ENCODE measurements around the gene ENPEP. TPM values are rescaled to one million over a fixed set of nuclear protein-coding genes. Genes with fewer than 3 reads are reported as not detected.

The ENPEP gene
- total RNA-seq, 1 experiment from 2014 or later = 0.33 TPM

- TF ChIP-seq, protein P1, sequence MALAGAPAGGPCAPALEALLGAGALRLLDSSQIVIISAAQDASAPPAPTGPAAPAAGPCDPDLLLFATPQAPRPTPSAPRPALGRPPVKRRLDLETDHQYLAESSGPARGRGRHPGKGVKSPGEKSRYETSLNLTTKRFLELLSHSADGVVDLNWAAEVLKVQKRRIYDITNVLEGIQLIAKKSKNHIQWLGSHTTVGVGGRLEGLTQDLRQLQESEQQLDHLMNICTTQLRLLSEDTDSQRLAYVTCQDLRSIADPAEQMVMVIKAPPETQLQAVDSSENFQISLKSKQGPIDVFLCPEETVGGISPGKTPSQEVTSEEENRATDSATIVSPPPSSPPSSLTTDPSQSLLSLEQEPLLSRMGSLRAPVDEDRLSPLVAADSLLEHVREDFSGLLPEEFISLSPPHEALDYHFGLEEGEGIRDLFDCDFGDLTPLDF (CRISPR knock-in tag; IDR thresholded peaks at IDR 0.05) = no peak
- no peak for TF ChIP-seq CREB1 (CRISPR knock-in tag; IDR thresholded peaks at IDR 0.05)
Observed at GRCh38 chr4:110610940-110611831, 135.2 kb downstream of the ENPEP start (continued).

- Mint-ChIP-seq H3K4me3 (peak overlapping the region; percentile 92), H3K36me3 (peaks cover 2% of the 10 kb centered on the region), H3K9me3 (no peaks in the 10 kb centered on the region), H3K27me3 (ENCODE audit: low read depth) (peaks cover 94% of the 10 kb centered on the region), H3K27ac (no peak overlapping the region), H3K4me1 (peaks cover 64% of the 10 kb centered on the region)
- no peak for ATAC-seq
- no peak for DNase-seq (ENCODE audit: low spot score)
- CTCF ChIA-PET = interaction anchor here (1.0 to 1.2 kb wide), 2 partner anchors 19 to 27 kb away, joined by 3 read pairs; no protein-coding TSS in a partner anchor
- TF ChIP-seq ZNF423 (CRISPR knock-in tag; IDR thresholded peaks at IDR 0.05) (no peak), NFYB (CRISPR knock-in tag; conservative IDR thresholded peaks at IDR 0.05; ENCODE audit: low read depth) (no peak), PRDM15 (CRISPR knock-in tag; IDR thresholded peaks at IDR 0.05) (peak; percentile 79), ELF4 (CRISPR knock-in tag; IDR thresholded peaks at IDR 0.05; ENCODE audit: low read depth) (no peak)
- TF ChIP-seq, protein P2, sequence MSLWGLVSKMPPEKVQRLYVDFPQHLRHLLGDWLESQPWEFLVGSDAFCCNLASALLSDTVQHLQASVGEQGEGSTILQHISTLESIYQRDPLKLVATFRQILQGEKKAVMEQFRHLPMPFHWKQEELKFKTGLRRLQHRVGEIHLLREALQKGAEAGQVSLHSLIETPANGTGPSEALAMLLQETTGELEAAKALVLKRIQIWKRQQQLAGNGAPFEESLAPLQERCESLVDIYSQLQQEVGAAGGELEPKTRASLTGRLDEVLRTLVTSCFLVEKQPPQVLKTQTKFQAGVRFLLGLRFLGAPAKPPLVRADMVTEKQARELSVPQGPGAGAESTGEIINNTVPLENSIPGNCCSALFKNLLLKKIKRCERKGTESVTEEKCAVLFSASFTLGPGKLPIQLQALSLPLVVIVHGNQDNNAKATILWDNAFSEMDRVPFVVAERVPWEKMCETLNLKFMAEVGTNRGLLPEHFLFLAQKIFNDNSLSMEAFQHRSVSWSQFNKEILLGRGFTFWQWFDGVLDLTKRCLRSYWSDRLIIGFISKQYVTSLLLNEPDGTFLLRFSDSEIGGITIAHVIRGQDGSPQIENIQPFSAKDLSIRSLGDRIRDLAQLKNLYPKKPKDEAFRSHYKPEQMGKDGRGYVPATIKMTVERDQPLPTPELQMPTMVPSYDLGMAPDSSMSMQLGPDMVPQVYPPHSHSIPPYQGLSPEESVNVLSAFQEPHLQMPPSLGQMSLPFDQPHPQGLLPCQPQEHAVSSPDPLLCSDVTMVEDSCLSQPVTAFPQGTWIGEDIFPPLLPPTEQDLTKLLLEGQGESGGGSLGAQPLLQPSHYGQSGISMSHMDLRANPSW (CRISPR knock-in tag; conservative IDR thresholded peaks at IDR 0.05; ENCODE audit: low read depth) = no peak
- POLR2A ChIA-PET = no interaction called here
Observed at GRCh38 chr4:110611968-110612447, 136.1 kb downstream of the ENPEP start.

DNA sequence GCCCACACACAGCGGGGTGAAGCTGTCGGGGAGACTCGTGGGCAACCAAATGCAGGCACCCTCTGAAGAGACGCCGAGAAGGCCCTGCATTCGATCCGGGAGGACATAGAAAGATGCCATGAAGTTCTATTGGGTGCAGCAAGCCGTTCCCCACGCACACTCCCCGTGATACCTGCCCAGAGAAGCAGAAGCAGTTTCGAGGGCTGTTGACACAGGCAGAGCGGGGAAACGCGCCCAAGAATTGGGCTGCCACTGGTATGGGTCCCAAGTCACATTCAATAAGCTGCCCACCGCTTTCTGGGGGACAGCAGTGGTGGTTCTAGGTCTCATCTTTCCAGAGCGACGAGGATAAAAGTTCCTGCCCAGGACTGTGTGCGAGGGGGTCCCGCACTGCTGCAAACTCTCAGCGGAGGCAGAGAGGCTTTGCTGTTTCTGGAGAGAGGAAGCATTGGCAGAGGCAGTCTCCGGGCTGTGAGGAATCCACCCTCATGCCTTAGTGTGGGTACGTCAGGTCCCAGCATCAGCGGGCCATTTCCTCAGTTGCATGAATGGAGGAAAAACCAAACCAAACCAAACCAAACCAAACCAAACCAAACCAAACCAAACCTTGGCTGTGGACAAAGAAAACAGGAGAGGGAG is 136.8 kb downstream of the ENPEP start:
- DNase-seq (ENCODE audit: low spot score) (no peak), ATAC-seq (no peak)
- H3K27me3 Mint-ChIP-seq (ENCODE audit: low read depth) = peaks cover 99% of the 10 kb centered on the region
- peak overlapping the region; percentile 92 for H3K4me3 Mint-ChIP-seq
- peaks cover 70% of the 10 kb centered on the region for H3K4me1 Mint-ChIP-seq
- ChIA-PET CTCF (interaction anchor here (1.0 kb wide), 1 partner anchor 18 kb away, joined by 3 read pairs; no protein-coding TSS in a partner anchor), POLR2A (no interaction called here)
- H3K27ac Mint-ChIP-seq = peak overlapping the region; percentile 28; the same call in 1 of the 2 replicates
- H3K9me3 Mint-ChIP-seq = no peaks in the 10 kb centered on the region
- H3K36me3 Mint-ChIP-seq = peaks cover 2% of the 10 kb centered on the region
- TF ChIP-seq ZNF671 (CRISPR knock-in tag; IDR thresholded peaks at IDR 0.05) (no peak), ZBTB21 (CRISPR knock-in tag; IDR thresholded peaks at IDR 0.05; ENCODE audit: borderline replicate concordance) (no peak), CREB1 (CRISPR knock-in tag; IDR thresholded peaks at IDR 0.05) (no peak), ARID4B (CRISPR knock-in tag; IDR thresholded peaks at IDR 0.05; ENCODE audit: borderline replicate concordance) (no peak), NR2C2 (CRISPR knock-in tag; IDR thresholded peaks at IDR 0.05) (no peak), ZNF232 (CRISPR knock-in tag; IDR thresholded peaks at IDR 0.05) (no peak), HMGXB4 (CRISPR knock-in tag; IDR thresholded peaks at IDR 0.05) (no peak)
- TF ChIP-seq, protein P3, sequence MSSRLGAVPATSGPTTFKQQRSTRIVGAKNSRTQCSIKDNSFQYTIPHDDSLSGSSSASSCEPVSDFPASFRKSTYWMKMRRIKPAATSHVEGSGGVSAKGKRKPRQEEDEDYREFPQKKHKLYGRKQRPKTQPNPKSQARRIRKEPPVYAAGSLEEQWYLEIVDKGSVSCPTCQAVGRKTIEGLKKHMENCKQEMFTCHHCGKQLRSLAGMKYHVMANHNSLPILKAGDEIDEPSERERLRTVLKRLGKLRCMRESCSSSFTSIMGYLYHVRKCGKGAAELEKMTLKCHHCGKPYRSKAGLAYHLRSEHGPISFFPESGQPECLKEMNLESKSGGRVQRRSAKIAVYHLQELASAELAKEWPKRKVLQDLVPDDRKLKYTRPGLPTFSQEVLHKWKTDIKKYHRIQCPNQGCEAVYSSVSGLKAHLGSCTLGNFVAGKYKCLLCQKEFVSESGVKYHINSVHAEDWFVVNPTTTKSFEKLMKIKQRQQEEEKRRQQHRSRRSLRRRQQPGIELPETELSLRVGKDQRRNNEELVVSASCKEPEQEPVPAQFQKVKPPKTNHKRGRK (CRISPR knock-in tag; IDR thresholded peaks at IDR 0.05; ENCODE audit: borderline replicate concordance) = no peak

Data from WTC11 (cell line).